H1 (cell line): Measurements from ENCODE around the gene CERS1. TPM values are rescaled to one million over a fixed set of nuclear protein-coding genes. Genes with fewer than 3 reads are reported as not detected.

Experiments used
- CTCF ChIA-PET: fragments of 300-600 bp; sonication (Branson Sonifier 250); formaldehyde crosslinking; loops from one replicate; lab custom pipeline; 2021; ENCODE audit not compliant: partially characterized antibody; lab: Charles Lee
- POLR2A ChIA-PET: fragments of 300-600 bp; sonication (Branson Sonifier 250); formaldehyde crosslinking; loops from one replicate; lab custom pipeline; 2021; ENCODE audit warnings: inconsistent platforms; ENCODE audit not compliant: partially characterized antibody; lab: Charles Lee
- DNase-seq, 2 experiments: peaks; one replicate each; pipeline versions ENCODE4 v3.0.0 to v3.0.0-alpha.2; 2010 to 2022; ENCODE audit warnings: low spot score in 2 of 2, low read depth in 1 of 2, mixed read lengths in 1 of 2
- FAIRE-seq: peaks from 2 replicates; lab custom pipeline; 2011; peaks lifted over from hg19 to GRCh38; lab: Jason Lieb, UNC
- H2AFZ ChIP-seq: 2 replicates; pipeline ENCODE4 v1.8.1; 2012; ENCODE audit warnings: low read length, inconsistent platforms
- H2AK5ac ChIP-seq: 2 replicates; pipeline ENCODE4 v1.6.1; 2013; ENCODE audit warnings: low read depth, low read length
- H2BK120ac ChIP-seq: replicated peaks from 2 replicates; pipeline ENCODE3; 2013; ENCODE audit warnings: low read depth, low read length, inconsistent platforms
- H2BK12ac ChIP-seq: 2 replicates; pipeline ENCODE4 v1.6.1; 2013; ENCODE audit warnings: low read depth, low read length
- H2BK15ac ChIP-seq: 2 replicates; pipeline ENCODE4 v1.6.1; 2013; ENCODE audit warnings: low read length
- H2BK20ac ChIP-seq: 2 replicates; pipeline ENCODE4 v1.6.1; 2013; ENCODE audit warnings: low read length
- H2BK5ac ChIP-seq: 2 replicates; pipeline ENCODE4 v1.6.1; 2013; ENCODE audit warnings: low read depth, low read length
- H3K14ac ChIP-seq: 2 replicates; pipeline ENCODE4 v1.6.1; 2013; ENCODE audit warnings: inconsistent platforms; ENCODE audit not compliant: insufficient read length
- H3K18ac ChIP-seq: 2 replicates; pipeline ENCODE4 v1.6.1; 2013; ENCODE audit warnings: low read length; ENCODE audit errors: extremely low read depth
- H3K23ac ChIP-seq: 2 replicates; pipeline ENCODE4 v1.6.1; 2013; ENCODE audit warnings: inconsistent platforms; ENCODE audit not compliant: insufficient read length
- H3K23me2 ChIP-seq: 2 replicates; pipeline ENCODE4 v1.6.1; 2013; ENCODE audit warnings: low read depth, low read length
- H3K27ac ChIP-seq: 2 replicates; pipeline ENCODE4 v1.6.1; 2011; ENCODE audit warnings: low read depth, low read length, inconsistent platforms
- H3K27me3 ChIP-seq, 4 experiments: replicated peaks in 1 of 4; 1 replicate in 1 of 4; 2 replicates in 3 of 4; pipeline versions ENCODE4 v1.6.1 to v1.8.1; 2011 to 2013; ENCODE audit warnings: low read length in 3 of 4, mild to moderate bottlenecking in 3 of 4, inconsistent platforms in 2 of 4, mixed read lengths in 2 of 4, moderate library complexity in 1 of 4; ENCODE audit not compliant: control insufficient read depth in 3 of 4, insufficient read depth in 3 of 4; ENCODE audit errors: extremely low read depth in 1 of 4
- H3K36me3 ChIP-seq, 4 experiments: 2 replicates each; pipeline versions ENCODE4 v1.6.1 to v1.8.1; 2011 to 2013; ENCODE audit warnings: mild to moderate bottlenecking in 4 of 4, low read length in 3 of 4, moderate library complexity in 2 of 4, control low read depth in 1 of 4, inconsistent platforms in 1 of 4; ENCODE audit not compliant: insufficient read depth in 4 of 4, control insufficient read depth in 2 of 4
- H3K4ac ChIP-seq: replicated peaks from 2 replicates; pipeline ENCODE3; 2013; ENCODE audit warnings: low read length, low read depth, mixed read lengths, inconsistent platforms; ENCODE audit not compliant: insufficient read length
- H3K4me1 ChIP-seq, 4 experiments: replicated peaks in 1 of 4; 1 replicate in 1 of 4; 2 replicates in 3 of 4; pipeline versions ENCODE4 v1.6.1 to v1.8.1; 2011 to 2013; ENCODE audit warnings: low read length in 3 of 4, inconsistent platforms in 2 of 4, mixed read lengths in 1 of 4; ENCODE audit not compliant: insufficient read depth in 4 of 4, control insufficient read depth in 3 of 4
- H3K4me2 ChIP-seq, 2 experiments: 2 replicates each; pipeline versions ENCODE4 v1.6.1 to v1.8.1; 2011 to 2013; ENCODE audit warnings: low read depth in 2 of 2, low read length in 2 of 2, control low read depth in 1 of 2, inconsistent platforms in 1 of 2, mild to moderate bottlenecking in 1 of 2; ENCODE audit not compliant: insufficient read depth in 1 of 2
- H3K4me3 ChIP-seq, 4 experiments: fragments of 200-600, 300-600 bp in 1 of 4; sonication (generic), shearing (Covaris generic), sonication (Bioruptor Twin) in 1 of 4; 2 replicates each; pipeline versions ENCODE4 v1.5.1 to v1.8.1; 2011 to 2016; ENCODE audit warnings: low read length in 4 of 4, low read depth in 3 of 4, control low read depth in 2 of 4, inconsistent platforms in 2 of 4, mild to moderate bottlenecking in 2 of 4, mixed read lengths in 1 of 4, moderate library complexity in 1 of 4; ENCODE audit not compliant: insufficient read depth in 2 of 4; ENCODE audit errors: extremely low read depth in 1 of 4
- H3K56ac ChIP-seq: replicated peaks from 2 replicates; pipeline ENCODE3; 2013; ENCODE audit warnings: low read depth, mild to moderate bottlenecking, mixed read lengths, low read length, inconsistent platforms; ENCODE audit not compliant: insufficient read length
- H3K79me1 ChIP-seq: 2 replicates; pipeline ENCODE4 v1.6.1; 2013; ENCODE audit warnings: low read depth, low read length, control low read depth
- H3K79me2 ChIP-seq, 2 experiments: 2 replicates each; pipeline versions ENCODE4 v1.6.1 to v1.8.1; 2012 to 2013; ENCODE audit warnings: low read length in 2 of 2, mild to moderate bottlenecking in 2 of 2, inconsistent platforms in 1 of 2; ENCODE audit not compliant: insufficient read depth in 2 of 2, control insufficient read depth in 1 of 2
- H3K9ac ChIP-seq, 4 experiments: replicated peaks in 1 of 4; 1 replicate in 1 of 4; 2 replicates in 3 of 4; pipeline versions ENCODE4 v1.6.1 to v1.8.1; 2011 to 2013; ENCODE audit warnings: low read depth in 3 of 4, low read length in 3 of 4, control low read depth in 2 of 4, mild to moderate bottlenecking in 2 of 4, moderate library complexity in 2 of 4, inconsistent platforms in 1 of 4; ENCODE audit errors: extremely low read depth in 1 of 4
- H3K9me3 ChIP-seq, 2 experiments: 2 replicates each; pipeline versions ENCODE4 v1.6.1 to v1.8.1; 2012 to 2013; ENCODE audit warnings: mild to moderate bottlenecking in 2 of 2, moderate library complexity in 2 of 2, control low read depth in 1 of 2, inconsistent platforms in 1 of 2, low read depth in 1 of 2, low read length in 1 of 2, mixed read lengths in 1 of 2; ENCODE audit not compliant: insufficient read depth in 2 of 2
- H4K20me1 ChIP-seq, 2 experiments: replicated peaks in 1 of 2; 2 replicates each; pipeline versions ENCODE3 to v1.8.1; 2011 to 2013; ENCODE audit warnings: inconsistent platforms in 2 of 2, low read length in 2 of 2, mild to moderate bottlenecking in 1 of 2; ENCODE audit not compliant: insufficient read depth in 2 of 2, control insufficient read depth in 1 of 2
- H4K5ac ChIP-seq: 2 replicates; pipeline ENCODE4 v1.6.1; 2013; ENCODE audit warnings: low read length, low read depth, mixed read lengths, inconsistent platforms; ENCODE audit not compliant: insufficient read length
- H4K8ac ChIP-seq: 2 replicates; pipeline ENCODE4 v1.8.0; 2013; ENCODE audit warnings: mild to moderate bottlenecking, moderate library complexity, low read length, inconsistent platforms; ENCODE audit not compliant: insufficient read depth; ENCODE audit errors: extremely low read depth
- H4K91ac ChIP-seq: replicated peaks from 2 replicates; pipeline ENCODE3; 2013; ENCODE audit warnings: low read length, mixed read lengths, inconsistent platforms; ENCODE audit not compliant: insufficient read length
- CBX8 ChIP-seq: fragments of 300-800, 300-1000 bp; sonication (generic); IDR thresholded peaks from 2 replicates; pipeline ENCODE4 v1.7.1; 2016; ENCODE audit warnings: low read depth, low read length, borderline replicate concordance
- CEBPB ChIP-seq: IDR thresholded peaks from 2 replicates; pipeline ENCODE4 v1.6.1; 2012; ENCODE audit warnings: low read depth, low read length
- MAFK ChIP-seq: IDR thresholded peaks from 2 replicates; pipeline ENCODE4 v1.6.1; 2012; ENCODE audit warnings: low read depth, mild to moderate bottlenecking, improper control_type of control experiment, low read length
- RAD21 ChIP-seq, 2 experiments: IDR thresholded peaks in 1 of 2; conservative IDR thresholded peaks in 1 of 2; 2 replicates each; pipeline ENCODE4 v1.6.1; 2011; ENCODE audit warnings: low read depth in 2 of 2, low read length in 2 of 2, improper control_type of control experiment in 1 of 2, inconsistent platforms in 1 of 2, mild to moderate bottlenecking in 1 of 2, moderate library complexity in 1 of 2
- TAF7 ChIP-seq: optimal IDR thresholded peaks from 2 replicates; pipeline ENCODE3; 2011; ENCODE audit warnings: low read depth, mild to moderate bottlenecking, inconsistent platforms, low read length, moderate library complexity, borderline replicate concordance
- TEAD4 ChIP-seq: IDR thresholded peaks from 2 replicates; pipeline ENCODE4 v1.6.1; 2012; ENCODE audit warnings: low read depth, low read length, inconsistent platforms, mixed read lengths
- ZNF274 ChIP-seq: IDR thresholded peaks from 2 replicates; pipeline ENCODE4 v1.7.0; 2012; ENCODE audit warnings: low read length, borderline replicate concordance; ENCODE audit errors: extremely low read depth
- WGBS, 2 experiments: shearing (Covaris generic) in 1 of 2; methylation state at CpG; one replicate each; pipeline versions ENCODE4 v1.1.6 to v1.1.7; 2013 to 2015; ENCODE audit warnings: low lambda C conversion rate in 2 of 2, mixed read lengths in 2 of 2, inconsistent platforms in 1 of 2, low coverage in 1 of 2, missing lambda C conversion rate in 1 of 2; ENCODE audit not compliant: insufficient replicate concordance in 2 of 2, insufficient coverage in 1 of 2, insufficient read length in 1 of 2; ENCODE audit errors: extremely low coverage in 1 of 2, missing lambda C conversion rate in 1 of 2; 5-methylcytosine and 5-hydroxymethylcytosine counted together
- polyA plus RNA-seq, 7 experiments: library from polyadenylated mRNA; depleted of rRNA in 3 of 7; stranded (reverse) in 5 of 7; unstranded in 2 of 7; fragments of >200 nt in 5 of 7; fragments of 200-250 nt in 2 of 7; gene quantifications; 1 replicate in 5 of 7; 2 replicates in 1 of 7; 4 replicates in 1 of 7; pipeline versions ENCODE4 v1.2.1 to v1.2.3, GENCODE V29; 2011 to 2013; ENCODE audit warnings: missing spikeins in 2 of 7, mixed read lengths in 2 of 7
- total RNA-seq: library from RNA; stranded (reverse); fragmentation: NEBNext Ultra II Directional; extraction: Animal tissue kit (Norgen Biotek cat#: 25700); gene quantifications from 2 replicates; pipeline ENCODE4 v1.2.1, GENCODE V29; 2021

Gene CERS1
- total and polyA plus RNA-seq, 2 of the 8 experiments (the other 6 are each of a cell fraction or from before 2014, with no cell fraction given), result 18.6 to 51.0 TPM

- no peaks in the 10 kb centered on the region for H3K79me1 ChIP-seq
- no peak overlapping the region for H2BK120ac ChIP-seq
- no peak overlapping the region for H4K8ac ChIP-seq
- H2BK15ac ChIP-seq, result no peak overlapping the region
- H3K9ac ChIP-seq, result no peak overlapping the region; a peak in 1 of 7 replicates
- H3K27me3 ChIP-seq, result no peaks in the 10 kb centered on the region; a peak in 1 of 7 replicates
- no peak overlapping the region for H3K23ac ChIP-seq
- POLR2A ChIA-PET, result interaction anchor here (1.0 to 2.2 kb wide), 2 partner anchors 11 to 14 kb away, joined by 3 to 7 read pairs; no protein-coding TSS in a partner anchor
- DNase-seq (no peak), FAIRE-seq (no peak)
- no peak overlapping the region for H2AK5ac ChIP-seq
- H4K5ac ChIP-seq, result no peak overlapping the region
- no peak overlapping the region for H2BK20ac ChIP-seq
- H3K23me2 ChIP-seq, result no peaks in the 10 kb centered on the region; the same call in 1 of the 2 replicates
- TF ChIP-seq RAD21 (IDR thresholded peaks at IDR 0.05 in 1 of 2, conservative IDR thresholded peaks at IDR 0.05 in 1 of 2; ENCODE audit: low read depth in 2 of 2, low read length in 2 of 2), result no peak
- TF ChIP-seq ZNF274, result no peak
- no peak for TF ChIP-seq MAFK
- no peak for TF ChIP-seq TEAD4
- TF ChIP-seq CEBPB, result no peak
- TF ChIP-seq TAF7, result no peak
- TF ChIP-seq CBX8, result no peak
- H2AFZ ChIP-seq, result no peak overlapping the region
- H3K27ac ChIP-seq, result no peak overlapping the region
- 92% methylated on average over 31 of the region's 34 CpGs; no CpG with 5 or more reads in 1 of the 2 experiments for WGBS, 2 experiments
- peaks cover 0 to 16% (median 4%) of the 10 kb centered on the region in 4 experiments; a peak in 4 of 8 replicates for H3K36me3 ChIP-seq
- H3K4me3 ChIP-seq, result no peak overlapping the region
- H3K4me2 ChIP-seq, result no peak overlapping the region
- peaks cover 2 to 10% of the 10 kb centered on the region in 2 experiments for H4K20me1 ChIP-seq
- H3K18ac ChIP-seq, result no peak overlapping the region
- H2BK5ac ChIP-seq, result no peak overlapping the region
- H2BK12ac ChIP-seq, result no peak overlapping the region
- no peaks in the 10 kb centered on the region; a peak in 1 of 4 replicates for H3K9me3 ChIP-seq
- no peak overlapping the region for H3K4ac ChIP-seq
- no peak overlapping the region for H3K56ac ChIP-seq
- no peaks in the 10 kb centered on the region for H3K79me2 ChIP-seq
- H3K14ac ChIP-seq, result no peak overlapping the region
- no peak overlapping the region for H4K91ac ChIP-seq
- no peaks in the 10 kb centered on the region; a peak in 4 of 7 replicates for H3K4me1 ChIP-seq
- CTCF ChIA-PET, result interaction anchor here (2.6 kb wide), 1 partner anchor 13 kb away, joined by 16 read pairs; no protein-coding TSS in a partner anchor
These were observed 16.9 kb downstream of the CERS1 start for GRCh38 chr19:18878858-18879578.
